Measurements from ENCODE around the gene RNF148.

RNF148 gene, protein sequence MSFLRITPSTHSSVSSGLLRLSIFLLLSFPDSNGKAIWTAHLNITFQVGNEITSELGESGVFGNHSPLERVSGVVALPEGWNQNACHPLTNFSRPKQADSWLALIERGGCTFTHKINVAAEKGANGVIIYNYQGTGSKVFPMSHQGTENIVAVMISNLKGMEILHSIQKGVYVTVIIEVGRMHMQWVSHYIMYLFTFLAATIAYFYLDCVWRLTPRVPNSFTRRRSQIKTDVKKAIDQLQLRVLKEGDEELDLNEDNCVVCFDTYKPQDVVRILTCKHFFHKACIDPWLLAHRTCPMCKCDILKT

GRCh38 chr7:122702872-122703510 lies at the start of gene RNF148:
Gene RNF148 (minus strand): TSS chr7:122702922. CDS start chr7:122702750, 172 bp downstream.
- no peak for DNase-seq

- DNase-seq = no peak
These were observed 47.7 kb upstream of the RNF148 start for GRCh38 chr7:122750389-122750788.

- no peak for DNase-seq
These were observed 45.5 kb upstream of the RNF148 start for GRCh38 chr7:122748195-122748594.

DNA sequence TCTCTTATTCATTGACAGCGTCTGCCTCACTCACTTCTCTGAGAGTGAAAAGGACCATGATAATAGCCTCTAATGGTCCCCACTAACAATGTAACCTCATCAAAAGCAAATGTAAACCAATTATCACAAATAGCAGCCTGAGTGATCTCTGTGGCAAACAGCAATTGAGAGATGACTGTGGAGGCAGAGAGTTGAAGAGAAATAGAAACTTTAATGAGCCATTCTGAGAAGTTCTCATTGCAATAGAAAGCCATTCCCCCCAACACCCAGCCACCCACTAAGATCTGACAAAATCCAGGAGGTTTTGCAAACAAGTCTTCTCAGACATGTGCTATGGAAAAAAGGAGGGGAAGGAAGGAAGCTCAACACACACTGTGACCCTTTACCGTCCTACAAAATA lies 44.2 kb upstream of the RNF148 start:
- DNase-seq = no peak

DNA sequence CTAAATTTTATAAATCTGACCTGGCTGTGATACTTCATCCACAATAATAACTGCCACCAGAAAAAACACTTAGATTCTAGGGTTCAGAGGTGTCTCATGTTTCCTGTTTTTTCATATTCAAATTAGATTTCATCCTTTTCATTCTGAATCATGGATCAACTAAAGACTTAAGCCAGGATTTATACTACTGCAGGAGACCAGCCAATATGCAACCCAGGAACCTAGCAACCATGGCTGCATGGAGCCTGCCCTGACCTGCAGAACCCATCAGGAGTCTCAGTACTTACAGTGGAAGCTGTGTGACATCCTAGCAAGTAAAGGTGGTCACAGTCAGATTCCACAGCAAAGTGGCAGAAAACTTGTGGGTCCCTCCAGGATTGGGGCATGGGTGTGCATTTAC lies 40.5 kb upstream of the RNF148 start:
- DNase-seq = no peak

DNA sequence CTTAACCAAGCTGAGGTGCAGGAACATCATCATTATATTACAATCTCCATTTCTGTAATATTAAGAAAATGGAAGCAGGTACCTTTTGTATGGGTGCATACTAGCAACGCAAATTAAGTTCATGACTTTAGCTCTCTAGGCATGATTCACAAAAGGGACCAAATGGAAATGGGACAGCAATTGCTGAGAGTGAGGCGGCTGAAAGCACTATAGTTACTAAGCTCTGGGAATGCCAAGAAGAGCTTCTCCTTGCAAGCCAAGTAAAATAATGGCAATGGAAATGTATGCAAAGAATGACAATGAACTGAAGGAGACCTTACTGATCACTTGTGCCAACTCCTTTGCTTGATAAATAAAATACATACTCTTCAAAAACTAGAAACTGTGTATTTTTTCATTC lies 36.2 kb upstream of the RNF148 start:
- DNase-seq = no peak

DNA sequence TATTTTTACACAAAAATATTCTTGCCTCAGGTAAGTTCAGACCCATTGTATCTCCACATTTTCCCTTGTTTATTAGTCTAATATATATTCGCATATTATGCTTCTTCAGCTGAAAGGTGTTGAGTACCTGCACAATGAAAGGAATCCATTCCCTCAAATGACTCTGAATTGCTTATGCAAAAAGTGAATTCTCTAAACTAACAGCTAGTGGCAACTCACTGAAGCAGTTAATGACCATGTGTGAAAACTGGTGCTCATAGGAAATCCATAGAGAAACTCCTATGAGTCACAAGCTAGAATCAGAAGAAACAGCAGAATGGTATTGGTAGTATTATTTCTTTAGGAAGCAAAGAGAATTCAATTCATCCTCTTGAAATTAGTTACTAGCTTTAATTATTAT lies 33.5 kb upstream of the RNF148 start:
- no peak for DNase-seq

DNA sequence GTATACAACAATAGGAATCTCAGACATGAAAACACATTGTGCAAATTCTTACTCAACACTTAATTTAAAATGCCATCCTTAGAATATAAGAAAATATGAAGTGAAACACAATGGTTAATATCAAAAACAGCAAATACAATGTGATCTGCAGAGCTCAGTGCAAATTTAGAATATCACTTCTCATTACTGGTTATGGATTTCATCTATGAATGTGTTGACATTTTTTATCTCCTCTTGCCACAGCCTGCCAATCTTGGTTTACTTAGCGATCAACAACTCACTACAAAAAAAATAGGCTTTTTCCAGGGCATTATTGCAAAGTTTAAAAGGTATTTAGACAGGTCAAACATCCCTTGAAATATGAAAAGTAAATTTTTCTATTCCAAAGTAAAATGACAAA lies 25.0 kb upstream of the RNF148 start:
- DNase-seq = no peak

- no peak for DNase-seq
These were observed 24.6 kb upstream of the RNF148 start for GRCh38 chr7:122727354-122727753.

DNA sequence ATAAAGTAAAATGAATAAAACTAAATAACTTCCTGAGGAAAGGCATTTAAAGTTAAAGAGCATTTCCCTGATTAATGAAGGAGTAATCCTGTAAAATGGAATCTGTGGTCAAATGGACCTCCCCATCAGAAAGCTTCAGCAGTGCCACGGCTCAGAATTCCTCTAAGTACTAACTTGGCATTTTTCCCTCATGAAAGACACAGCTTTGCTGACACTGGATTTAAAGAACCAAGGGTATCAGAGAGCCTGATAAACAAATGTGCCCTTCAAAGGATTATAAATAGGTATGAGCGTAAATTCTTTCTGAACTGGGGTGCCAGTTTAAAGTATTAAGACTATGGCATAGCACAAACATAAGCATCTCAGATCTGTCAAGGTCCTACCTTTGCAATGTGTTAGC lies 24.2 kb upstream of the RNF148 start:
- no peak for DNase-seq

GRCh38 chr7:122724366-122724765 lies 21.6 kb upstream of the RNF148 start:
- no peak for DNase-seq

GRCh38 chr7:122719010-122719578 lies 16.4 kb upstream of the RNF148 start:
- DNase-seq = no peak

- DNase-seq = no peak
These were observed 14.8 kb upstream of the RNF148 start for GRCh38 chr7:122717356-122718089.

DNA sequence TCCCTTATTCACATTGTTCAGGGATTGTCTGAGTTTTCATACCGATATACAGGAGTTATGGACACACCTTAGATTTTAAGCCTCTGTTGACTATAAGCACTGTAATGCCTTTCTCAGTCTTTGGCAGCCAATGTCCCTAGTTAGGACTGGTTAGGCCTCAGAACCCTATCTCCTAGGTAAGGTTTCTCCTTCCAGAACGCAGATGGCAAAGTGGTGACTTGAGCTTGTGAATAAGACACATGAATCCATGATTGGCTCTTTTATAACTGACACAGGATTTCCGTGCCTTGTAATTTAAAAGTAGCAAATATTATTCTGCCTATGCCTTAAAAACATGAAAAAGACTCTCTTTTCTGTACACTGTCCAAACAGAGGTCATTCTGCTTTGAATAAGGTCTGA lies 12.5 kb upstream of the RNF148 start:
- no peak for DNase-seq

DNA sequence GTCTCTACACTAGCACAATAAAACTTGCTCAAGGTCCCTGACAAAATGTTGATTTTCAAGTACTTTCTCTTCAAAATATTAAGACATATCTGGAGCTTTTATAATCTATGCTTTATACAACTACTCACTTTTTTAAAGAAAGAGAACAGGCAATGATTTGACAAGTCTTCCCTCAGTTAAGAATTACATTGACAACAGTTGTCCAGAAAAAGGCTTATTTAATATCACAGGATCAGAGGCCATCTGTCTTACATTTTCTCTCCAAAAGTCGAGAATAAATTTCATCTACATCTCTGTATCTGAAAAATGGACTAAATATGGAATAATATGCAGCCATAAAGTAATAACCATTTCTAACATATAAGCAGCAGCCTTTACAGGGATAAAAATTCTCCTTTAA lies 8.2 kb upstream of the RNF148 start:
- DNase-seq = no peak

GRCh38 chr7:122709930-122710646 lies 7.4 kb upstream of the RNF148 start:
- DNase-seq = no peak

- DNase-seq = no peak
These were observed 4.1 kb upstream of the RNF148 start for GRCh38 chr7:122706836-122707235.

- no peak for DNase-seq
These were observed 3.7 kb downstream of the RNF148 start, which contains the start of gene RNF133 for GRCh38 chr7:122699017-122699416. Gene RNF133 (minus strand): TSS chr7:122699117. CDS start chr7:122698918, 199 bp downstream.

GRCh38 chr7:122695816-122696215 lies 6.9 kb downstream of the RNF148 start:
- no peak for DNase-seq

- DNase-seq = no peak
These were observed 8.0 kb downstream of the RNF148 start for GRCh38 chr7:122694697-122695096.

DNA sequence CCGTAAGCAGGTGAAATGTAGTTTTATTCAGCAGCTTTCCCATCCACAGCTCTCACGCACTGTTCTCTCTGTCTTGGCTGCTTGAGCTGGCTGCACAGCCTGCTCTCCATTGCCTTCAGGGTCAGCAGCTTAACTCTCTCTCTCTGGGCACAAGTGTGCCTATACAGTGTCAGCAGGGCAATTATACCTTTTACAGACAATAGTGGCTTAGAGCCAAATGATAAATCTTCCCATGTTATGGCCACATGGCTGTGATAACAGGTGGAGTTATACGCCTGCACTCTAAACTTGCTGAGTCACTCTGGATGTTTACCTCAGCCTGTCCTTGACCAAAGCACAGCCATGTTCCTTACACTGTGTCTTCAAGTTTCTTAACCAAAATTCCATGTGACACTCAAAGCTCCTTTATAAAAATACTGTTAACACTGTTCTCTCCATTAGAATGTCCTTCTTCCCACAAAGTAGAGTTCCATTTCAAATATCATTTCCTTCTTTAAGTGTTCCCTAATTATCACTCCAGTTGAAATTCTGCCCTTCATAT lies 9.9 kb downstream of the RNF148 start:
- DNase-seq = no peak

- no peak for DNase-seq
These were observed 11.0 kb downstream of the RNF148 start for GRCh38 chr7:122691569-122692235.
